ENCODE measurements around the gene LRP1.

LRP1 gene

DNA sequence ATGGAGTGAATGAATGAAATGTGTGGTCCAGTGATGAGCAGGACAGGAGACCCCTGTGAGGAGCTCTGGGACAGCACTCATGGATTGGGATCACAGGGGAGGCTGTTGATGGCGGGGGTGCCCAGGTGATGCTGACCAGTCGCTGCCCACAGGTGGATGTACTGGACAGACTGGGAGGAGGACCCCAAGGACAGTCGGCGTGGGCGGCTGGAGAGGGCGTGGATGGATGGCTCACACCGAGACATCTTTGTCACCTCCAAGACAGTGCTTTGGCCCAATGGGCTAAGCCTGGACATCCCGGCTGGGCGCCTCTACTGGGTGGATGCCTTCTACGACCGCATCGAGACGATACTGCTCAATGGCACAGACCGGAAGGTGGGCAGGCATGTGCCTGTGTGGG lies 32.5 kb downstream of the LRP1 start:
- H3K9me3 ChIP-seq (ENCODE audit: insufficient read depth, low read depth, low read length), result no peaks in the 10 kb centered on the region
- no peak overlapping the region for H3K4me2 ChIP-seq (ENCODE audit: low read depth, low read length, poor library complexity, severe bottlenecking)
- H3K4me3 ChIP-seq (ENCODE audit: low read length, poor library complexity, severe bottlenecking), result no peak overlapping the region
- no peak overlapping the region for H3K9ac ChIP-seq (ENCODE audit: low read depth, low read length, poor library complexity, severe bottlenecking)
- H3K36me3 ChIP-seq (ENCODE audit: insufficient read depth, low read length), result no peaks in the 10 kb centered on the region
- no peak overlapping the region for H2AFZ ChIP-seq (ENCODE audit: low read length)
- TF ChIP-seq, protein P1, sequence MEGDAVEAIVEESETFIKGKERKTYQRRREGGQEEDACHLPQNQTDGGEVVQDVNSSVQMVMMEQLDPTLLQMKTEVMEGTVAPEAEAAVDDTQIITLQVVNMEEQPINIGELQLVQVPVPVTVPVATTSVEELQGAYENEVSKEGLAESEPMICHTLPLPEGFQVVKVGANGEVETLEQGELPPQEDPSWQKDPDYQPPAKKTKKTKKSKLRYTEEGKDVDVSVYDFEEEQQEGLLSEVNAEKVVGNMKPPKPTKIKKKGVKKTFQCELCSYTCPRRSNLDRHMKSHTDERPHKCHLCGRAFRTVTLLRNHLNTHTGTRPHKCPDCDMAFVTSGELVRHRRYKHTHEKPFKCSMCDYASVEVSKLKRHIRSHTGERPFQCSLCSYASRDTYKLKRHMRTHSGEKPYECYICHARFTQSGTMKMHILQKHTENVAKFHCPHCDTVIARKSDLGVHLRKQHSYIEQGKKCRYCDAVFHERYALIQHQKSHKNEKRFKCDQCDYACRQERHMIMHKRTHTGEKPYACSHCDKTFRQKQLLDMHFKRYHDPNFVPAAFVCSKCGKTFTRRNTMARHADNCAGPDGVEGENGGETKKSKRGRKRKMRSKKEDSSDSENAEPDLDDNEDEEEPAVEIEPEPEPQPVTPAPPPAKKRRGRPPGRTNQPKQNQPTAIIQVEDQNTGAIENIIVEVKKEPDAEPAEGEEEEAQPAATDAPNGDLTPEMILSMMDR (conservative IDR thresholded peaks at IDR 0.05; ENCODE audit: low read length), result no peak
- no peaks in the 10 kb centered on the region for H3F3A ChIP-seq (ENCODE audit: low read depth)
- H3K4me1 ChIP-seq (ENCODE audit: insufficient read depth, low read length, poor library complexity, severe bottlenecking), result peaks cover 16% of the 10 kb centered on the region
- no peaks in the 10 kb centered on the region for H4K20me1 ChIP-seq (ENCODE audit: insufficient read depth, low read length, poor library complexity, severe bottlenecking)
- no peaks in the 10 kb centered on the region for H3K9me2 ChIP-seq (replicated peaks; ENCODE audit: low read depth, low read length)
- H3K27me3 ChIP-seq (ENCODE audit: insufficient read depth, low read length, poor library complexity, severe bottlenecking), result no peaks in the 10 kb centered on the region
- H3K79me2 ChIP-seq (ENCODE audit: insufficient read depth, low read length), result no peaks in the 10 kb centered on the region

DNA sequence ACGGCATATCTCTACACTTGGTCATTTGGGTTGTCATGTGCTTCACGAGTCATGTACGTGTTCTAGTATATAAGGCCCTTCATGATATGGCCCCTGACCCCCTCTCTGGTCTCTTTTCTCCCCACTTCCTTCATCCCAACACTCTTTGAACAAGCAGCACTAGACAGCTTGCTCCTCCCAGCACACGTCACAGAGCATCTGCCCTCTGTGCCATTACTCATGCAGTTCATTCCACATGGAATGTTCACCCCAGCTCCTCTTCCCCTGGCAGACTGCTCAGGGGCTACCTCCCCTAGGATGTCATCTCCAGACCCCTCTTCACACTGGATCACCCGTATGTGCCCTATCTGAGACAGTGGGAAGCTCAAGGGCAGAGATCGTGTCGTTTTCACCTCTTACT lies 33.2 kb downstream of the LRP1 start:
- Histone ChIP-seq H3K9me3 (ENCODE audit: insufficient read depth, low read depth, low read length) (no peaks in the 10 kb centered on the region), H3K4me2 (ENCODE audit: low read depth, low read length, poor library complexity, severe bottlenecking) (no peak overlapping the region), H3F3A (ENCODE audit: low read depth) (no peaks in the 10 kb centered on the region), H3K9ac (ENCODE audit: low read depth, low read length, poor library complexity, severe bottlenecking) (no peak overlapping the region), H3K4me1 (ENCODE audit: insufficient read depth, low read length, poor library complexity, severe bottlenecking) (peaks cover 16% of the 10 kb centered on the region), H2AFZ (ENCODE audit: low read length) (no peak overlapping the region), H3K79me2 (ENCODE audit: insufficient read depth, low read length) (no peaks in the 10 kb centered on the region), H3K4me3 (ENCODE audit: low read length, poor library complexity, severe bottlenecking) (no peak overlapping the region), H4K20me1 (ENCODE audit: insufficient read depth, low read length, poor library complexity, severe bottlenecking) (no peaks in the 10 kb centered on the region), H3K27me3 (ENCODE audit: insufficient read depth, low read length, poor library complexity, severe bottlenecking) (no peaks in the 10 kb centered on the region), H3K9me2 (replicated peaks; ENCODE audit: low read depth, low read length) (no peaks in the 10 kb centered on the region), H3K36me3 (ENCODE audit: insufficient read depth, low read length) (no peaks in the 10 kb centered on the region)
- TF ChIP-seq EZH2phosphoT487 (IDR thresholded peaks at IDR 0.05; ENCODE audit: borderline replicate concordance), result no peak
- TF ChIP-seq, protein P1 (conservative IDR thresholded peaks at IDR 0.05; ENCODE audit: low read length), result no peak

DNA sequence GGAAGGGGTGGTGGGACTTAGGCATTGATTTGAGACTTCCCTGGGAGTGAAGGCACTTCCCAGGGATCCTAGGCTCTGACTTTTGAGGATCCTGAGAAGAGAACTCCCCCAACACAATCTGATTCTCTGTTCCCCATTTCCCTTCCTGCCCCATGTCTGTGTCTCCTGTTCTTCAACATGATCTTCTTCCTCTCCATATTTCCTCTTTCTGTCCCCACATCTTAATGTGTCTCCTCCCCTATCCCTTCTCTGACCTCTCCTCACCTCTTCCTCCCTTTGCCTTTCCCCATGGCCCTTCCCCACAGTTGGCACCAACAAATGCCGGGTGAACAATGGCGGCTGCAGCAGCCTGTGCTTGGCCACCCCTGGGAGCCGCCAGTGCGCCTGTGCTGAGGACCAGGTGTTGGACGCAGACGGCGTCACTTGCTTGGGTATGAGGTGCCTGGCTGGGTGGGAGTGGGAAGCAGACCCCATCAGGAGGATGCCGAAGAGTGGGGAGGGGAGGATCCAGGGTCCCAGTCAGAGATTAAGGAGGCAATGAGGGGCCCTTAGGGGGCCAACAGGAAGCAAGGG lies 34.4 kb downstream of the LRP1 start:
- Histone ChIP-seq H3K9ac (ENCODE audit: low read depth, low read length, poor library complexity, severe bottlenecking) (no peak overlapping the region), H3K4me3 (ENCODE audit: low read length, poor library complexity, severe bottlenecking) (no peak overlapping the region), H3K4me1 (ENCODE audit: insufficient read depth, low read length, poor library complexity, severe bottlenecking) (peaks cover 14% of the 10 kb centered on the region), H3F3A (ENCODE audit: low read depth) (no peaks in the 10 kb centered on the region), H3K9me3 (ENCODE audit: insufficient read depth, low read depth, low read length) (no peaks in the 10 kb centered on the region), H4K20me1 (ENCODE audit: insufficient read depth, low read length, poor library complexity, severe bottlenecking) (no peaks in the 10 kb centered on the region), H2AFZ (ENCODE audit: low read length) (no peak overlapping the region), H3K79me2 (ENCODE audit: insufficient read depth, low read length) (no peaks in the 10 kb centered on the region), H3K4me2 (ENCODE audit: low read depth, low read length, poor library complexity, severe bottlenecking) (no peak overlapping the region), H3K36me3 (ENCODE audit: insufficient read depth, low read length) (no peaks in the 10 kb centered on the region), H3K9me2 (replicated peaks; ENCODE audit: low read depth, low read length) (no peaks in the 10 kb centered on the region), H3K27me3 (ENCODE audit: insufficient read depth, low read length, poor library complexity, severe bottlenecking) (no peaks in the 10 kb centered on the region)
- TF ChIP-seq, protein P1 (conservative IDR thresholded peaks at IDR 0.05; ENCODE audit: low read length), result no peak
- no peak for TF ChIP-seq EZH2phosphoT487 (IDR thresholded peaks at IDR 0.05; ENCODE audit: borderline replicate concordance)

Data from Loucy (cell line).